Neural cell (in vitro differentiated cells): ENCODE data around the gene DBNDD1. TPM values are rescaled to one million over a fixed set of nuclear protein-coding genes. Genes with fewer than 3 reads are reported as not detected.

ENCODE experiments used
- H2AFZ ChIP-seq: fragments of 200-600, 300-800 bp; sonication (generic), shearing (Covaris generic); 2 replicates; pipeline ENCODE4 v1.6.0; 2014; ENCODE audit warnings: low read depth, mild to moderate bottlenecking, antibody characterized with exemption, low read length, moderate library complexity
- H3F3A ChIP-seq: fragments of 200-600 bp; shearing (Covaris generic); 2 replicates; pipeline ENCODE4 v1.6.1; 2016; ENCODE audit warnings: mild to moderate bottlenecking, moderate library complexity, mixed read lengths, antibody characterized with exemption, low read length; ENCODE audit not compliant: insufficient read depth, poor library complexity, severe bottlenecking
- H3K27ac ChIP-seq: fragments of 200-600, 300-800 bp; sonication (generic), shearing (Covaris generic); 2 replicates; pipeline ENCODE4 v1.5.1; 2014; ENCODE audit warnings: mild to moderate bottlenecking, low read length, moderate library complexity
- H3K27me3 ChIP-seq: fragments of 300-800, 200-600 bp; sonication (generic), shearing (Covaris generic); 2 replicates; pipeline ENCODE4 v1.6.0; 2014; ENCODE audit warnings: mild to moderate bottlenecking, low read depth, low read length, moderate library complexity; ENCODE audit not compliant: insufficient read depth
- H3K36me3 ChIP-seq: fragments of 300-800, 200-600 bp; sonication (generic), shearing (Covaris generic); 2 replicates; pipeline ENCODE4 v1.5.1; 2014; ENCODE audit warnings: mild to moderate bottlenecking, antibody characterized with exemption, low read length, moderate library complexity; ENCODE audit not compliant: insufficient read depth
- H3K4me2 ChIP-seq: fragments of 300-800, 200-600 bp; sonication (generic), shearing (Covaris generic); 2 replicates; pipeline ENCODE4 v1.6.0; 2014; ENCODE audit warnings: mild to moderate bottlenecking, low read length
- H3K4me3 ChIP-seq: fragments of 300-800, 200-600 bp; sonication (generic), shearing (Covaris generic); 2 replicates; pipeline ENCODE4 v1.5.1; 2014; ENCODE audit warnings: mild to moderate bottlenecking, low read length, moderate library complexity
- H3K79me2 ChIP-seq: fragments of 200-600 bp; shearing (Covaris generic); replicated peaks from 2 replicates; pipeline ENCODE4 v1.6.0; 2014; ENCODE audit warnings: mild to moderate bottlenecking, low read length, moderate library complexity; ENCODE audit not compliant: insufficient read depth
- H3K9ac ChIP-seq: fragments of 300-800, 200-600 bp; sonication (generic), shearing (Covaris generic); 2 replicates; pipeline ENCODE4 v1.6.1; 2016; ENCODE audit warnings: mild to moderate bottlenecking, low read length, mixed read lengths
- H3K9me2 ChIP-seq: fragments of 200-600 bp; shearing (Covaris generic); 2 replicates; pipeline ENCODE4 v1.6.1; 2016; ENCODE audit warnings: mild to moderate bottlenecking, low read length, mixed read lengths; ENCODE audit not compliant: insufficient read depth
- H3K9me3 ChIP-seq: fragments of 200-600, 300-800 bp; sonication (generic), shearing (Covaris generic); 2 replicates; pipeline ENCODE4 v1.6.1; 2016; ENCODE audit warnings: mild to moderate bottlenecking, mixed run types, low read length, moderate library complexity, mixed read lengths
- H4K20me1 ChIP-seq: fragments of 200-600 bp; shearing (Covaris generic); 2 replicates; pipeline ENCODE4 v1.6.1; 2016; ENCODE audit warnings: mild to moderate bottlenecking, mixed run types; ENCODE audit not compliant: insufficient read depth
- EP300 ChIP-seq: fragments of 450-650 bp; conservative IDR thresholded peaks from 2 replicates; pipeline ENCODE4 v1.6.1; 2014; ENCODE audit warnings: antibody characterized with exemption, mild to moderate bottlenecking, moderate library complexity; ENCODE audit not compliant: poor library complexity, severe bottlenecking
- EZH2 ChIP-seq: fragments of 200-600, 300-800 bp; shearing (Covaris generic), sonication (generic); IDR thresholded peaks from 2 replicates; pipeline ENCODE4 v1.6.1; 2014; ENCODE audit warnings: antibody characterized with exemption, low read length, borderline replicate concordance, mild to moderate bottlenecking; ENCODE audit not compliant: insufficient read depth, poor library complexity, severe bottlenecking
- MXI1 ChIP-seq: fragments of 450-650 bp; conservative IDR thresholded peaks from 2 replicates; pipeline ENCODE4 v1.6.1; 2014; ENCODE audit warnings: antibody characterized with exemption, mild to moderate bottlenecking; ENCODE audit not compliant: poor library complexity, severe bottlenecking
- POLR2AphosphoS5 ChIP-seq: IDR thresholded peaks from 2 replicates; pipeline ENCODE4 v1.6.1; 2012
- RAD21 ChIP-seq: fragments of 450-650 bp; conservative IDR thresholded peaks from 2 replicates; pipeline ENCODE4 v1.6.1; 2014; ENCODE audit warnings: antibody characterized with exemption, mild to moderate bottlenecking, moderate library complexity
- SMC3 ChIP-seq: fragments of 450-650 bp; conservative IDR thresholded peaks from 2 replicates; pipeline ENCODE4 v1.6.1; 2014; ENCODE audit warnings: antibody characterized with exemption, mild to moderate bottlenecking, moderate library complexity; ENCODE audit not compliant: poor library complexity
- TAF1 ChIP-seq: IDR thresholded peaks from 2 replicates; pipeline ENCODE4 v1.6.1; 2012; ENCODE audit warnings: low read depth
- polyA plus RNA-seq: library from polyadenylated mRNA; depleted of rRNA; stranded (reverse); fragments of >200 nt; gene quantifications from 2 replicates; pipeline ENCODE4 v1.2.3, GENCODE V29; 2014
- TF ChIP-seq, protein P1 (sequence below): fragments of 450-650 bp; IDR thresholded peaks from 2 replicates; pipeline ENCODE4 v1.5.1; 2014; ENCODE audit warnings: antibody characterized with exemption, mild to moderate bottlenecking, moderate library complexity; ENCODE audit not compliant: poor library complexity, severe bottlenecking
- TF ChIP-seq, protein P2 (sequence below): IDR thresholded peaks from 2 replicates; pipeline ENCODE4 v1.6.1; 2012; ENCODE audit warnings: borderline replicate concordance

DBNDD1 gene
- polyA plus RNA-seq, 1 donor from 2014 or later = 15.4 TPM

DNA sequence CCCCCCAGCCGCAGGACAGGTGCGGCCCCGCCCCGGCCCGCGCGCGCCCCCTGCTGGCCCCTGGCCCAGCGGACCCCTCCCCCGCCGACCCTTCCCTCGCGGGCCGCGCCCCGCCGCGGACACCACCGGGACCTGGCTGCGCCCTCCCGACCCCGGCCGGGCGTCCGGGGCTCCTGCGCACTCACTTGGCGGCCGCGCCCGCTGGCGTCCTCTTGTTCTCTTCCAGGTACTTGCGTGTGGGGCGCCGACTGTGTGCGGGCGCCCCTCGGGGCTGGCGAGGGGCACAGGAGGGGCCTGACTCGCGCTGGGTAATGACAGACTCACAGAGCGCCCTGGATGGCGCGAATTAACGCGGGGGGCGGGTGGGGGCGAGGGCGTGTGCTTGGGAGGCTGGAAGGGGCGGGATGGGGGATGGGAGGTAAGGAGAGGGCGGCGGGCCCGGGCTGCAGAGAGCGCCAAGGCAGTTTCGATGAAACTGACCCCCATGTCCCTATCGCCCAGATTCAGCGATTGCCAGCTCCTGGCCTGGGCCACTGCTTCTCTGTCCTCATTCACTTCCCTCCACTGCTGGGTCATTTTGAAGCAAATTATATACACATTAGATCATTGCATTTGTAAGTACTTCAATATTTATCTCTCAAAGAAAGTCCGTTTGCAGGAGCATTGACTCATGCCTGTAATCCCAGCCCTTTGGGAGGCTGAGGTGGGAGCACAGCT is 445 bp upstream of the DBNDD1 start:
- H3F3A ChIP-seq = no peaks in the 10 kb centered on the region
- no peak overlapping the region for H3K27ac ChIP-seq
- no peaks in the 10 kb centered on the region for H3K9me2 ChIP-seq
- H4K20me1 ChIP-seq = no peaks in the 10 kb centered on the region
- peak overlapping the region; percentile 91 for H3K4me2 ChIP-seq
- H3K9me3 ChIP-seq = no peaks in the 10 kb centered on the region
- no peaks in the 10 kb centered on the region for H3K36me3 ChIP-seq
- peaks cover 9% of the 10 kb centered on the region for H3K27me3 ChIP-seq
- H3K4me3 ChIP-seq = peak overlapping the region; percentile 71
- H3K9ac ChIP-seq = peak overlapping the region; percentile 71
- peak overlapping the region; percentile 51 for H2AFZ ChIP-seq
- no peaks in the 10 kb centered on the region for H3K79me2 ChIP-seq
- TF ChIP-seq SMC3 (peak; percentile 32), MXI1 (peak; percentile 20), EP300 (no peak)
- TF ChIP-seq, protein P1, sequence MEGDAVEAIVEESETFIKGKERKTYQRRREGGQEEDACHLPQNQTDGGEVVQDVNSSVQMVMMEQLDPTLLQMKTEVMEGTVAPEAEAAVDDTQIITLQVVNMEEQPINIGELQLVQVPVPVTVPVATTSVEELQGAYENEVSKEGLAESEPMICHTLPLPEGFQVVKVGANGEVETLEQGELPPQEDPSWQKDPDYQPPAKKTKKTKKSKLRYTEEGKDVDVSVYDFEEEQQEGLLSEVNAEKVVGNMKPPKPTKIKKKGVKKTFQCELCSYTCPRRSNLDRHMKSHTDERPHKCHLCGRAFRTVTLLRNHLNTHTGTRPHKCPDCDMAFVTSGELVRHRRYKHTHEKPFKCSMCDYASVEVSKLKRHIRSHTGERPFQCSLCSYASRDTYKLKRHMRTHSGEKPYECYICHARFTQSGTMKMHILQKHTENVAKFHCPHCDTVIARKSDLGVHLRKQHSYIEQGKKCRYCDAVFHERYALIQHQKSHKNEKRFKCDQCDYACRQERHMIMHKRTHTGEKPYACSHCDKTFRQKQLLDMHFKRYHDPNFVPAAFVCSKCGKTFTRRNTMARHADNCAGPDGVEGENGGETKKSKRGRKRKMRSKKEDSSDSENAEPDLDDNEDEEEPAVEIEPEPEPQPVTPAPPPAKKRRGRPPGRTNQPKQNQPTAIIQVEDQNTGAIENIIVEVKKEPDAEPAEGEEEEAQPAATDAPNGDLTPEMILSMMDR = peak; percentile 71
- TF ChIP-seq, protein P2, sequence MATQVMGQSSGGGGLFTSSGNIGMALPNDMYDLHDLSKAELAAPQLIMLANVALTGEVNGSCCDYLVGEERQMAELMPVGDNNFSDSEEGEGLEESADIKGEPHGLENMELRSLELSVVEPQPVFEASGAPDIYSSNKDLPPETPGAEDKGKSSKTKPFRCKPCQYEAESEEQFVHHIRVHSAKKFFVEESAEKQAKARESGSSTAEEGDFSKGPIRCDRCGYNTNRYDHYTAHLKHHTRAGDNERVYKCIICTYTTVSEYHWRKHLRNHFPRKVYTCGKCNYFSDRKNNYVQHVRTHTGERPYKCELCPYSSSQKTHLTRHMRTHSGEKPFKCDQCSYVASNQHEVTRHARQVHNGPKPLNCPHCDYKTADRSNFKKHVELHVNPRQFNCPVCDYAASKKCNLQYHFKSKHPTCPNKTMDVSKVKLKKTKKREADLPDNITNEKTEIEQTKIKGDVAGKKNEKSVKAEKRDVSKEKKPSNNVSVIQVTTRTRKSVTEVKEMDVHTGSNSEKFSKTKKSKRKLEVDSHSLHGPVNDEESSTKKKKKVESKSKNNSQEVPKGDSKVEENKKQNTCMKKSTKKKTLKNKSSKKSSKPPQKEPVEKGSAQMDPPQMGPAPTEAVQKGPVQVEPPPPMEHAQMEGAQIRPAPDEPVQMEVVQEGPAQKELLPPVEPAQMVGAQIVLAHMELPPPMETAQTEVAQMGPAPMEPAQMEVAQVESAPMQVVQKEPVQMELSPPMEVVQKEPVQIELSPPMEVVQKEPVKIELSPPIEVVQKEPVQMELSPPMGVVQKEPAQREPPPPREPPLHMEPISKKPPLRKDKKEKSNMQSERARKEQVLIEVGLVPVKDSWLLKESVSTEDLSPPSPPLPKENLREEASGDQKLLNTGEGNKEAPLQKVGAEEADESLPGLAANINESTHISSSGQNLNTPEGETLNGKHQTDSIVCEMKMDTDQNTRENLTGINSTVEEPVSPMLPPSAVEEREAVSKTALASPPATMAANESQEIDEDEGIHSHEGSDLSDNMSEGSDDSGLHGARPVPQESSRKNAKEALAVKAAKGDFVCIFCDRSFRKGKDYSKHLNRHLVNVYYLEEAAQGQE = no peak

DNA sequence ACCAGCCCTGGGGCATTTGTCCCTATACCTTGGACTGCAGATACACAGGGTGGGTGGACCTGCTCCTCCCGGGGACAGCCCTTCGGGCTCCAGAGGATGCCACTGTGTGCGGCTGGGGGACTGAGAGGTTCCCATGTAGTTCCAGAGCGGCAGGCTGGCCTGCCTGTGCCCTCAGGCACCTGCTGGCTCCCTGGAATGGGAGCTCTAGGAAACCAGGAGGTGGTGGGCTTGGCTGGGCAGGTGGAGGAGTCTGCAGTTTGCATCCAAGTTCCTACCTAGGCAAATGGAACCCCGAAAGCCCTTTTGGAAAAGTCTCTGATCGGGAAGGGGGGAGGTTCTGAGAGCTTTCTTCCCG is 982 bp downstream of the DBNDD1 start:
- Histone ChIP-seq H2AFZ (no peak overlapping the region), H3K4me2 (peak overlapping the region; percentile 51), H3K79me2 (no peaks in the 10 kb centered on the region), H3K9me2 (no peaks in the 10 kb centered on the region), H3K36me3 (no peaks in the 10 kb centered on the region), H4K20me1 (no peaks in the 10 kb centered on the region), H3F3A (no peaks in the 10 kb centered on the region), H3K27ac (peak overlapping the region; percentile 12), H3K27me3 (peaks cover 9% of the 10 kb centered on the region), H3K4me3 (peak overlapping the region; percentile 88), H3K9ac (peak overlapping the region; percentile 76), H3K9me3 (no peaks in the 10 kb centered on the region)
- TF ChIP-seq POLR2AphosphoS5 = no peak
- TF ChIP-seq TAF1 = no peak
- TF ChIP-seq SMC3 = no peak
- TF ChIP-seq, protein P1 = no peak
- TF ChIP-seq MXI1 = no peak
- TF ChIP-seq EZH2 = no peak
- TF ChIP-seq, protein P2 = no peak
- no peak for TF ChIP-seq EP300
- no peak for TF ChIP-seq RAD21
